GM12873 (cell line): Measurements from ENCODE around the gene AMBP.

Experiments used
- CTCF ChIP-seq: IDR thresholded peaks from 2 replicates; pipeline ENCODE4 v1.5.1; 2012; ENCODE audit warnings: low read depth, mild to moderate bottlenecking, moderate library complexity, low read length, control low read depth; ENCODE audit not compliant: insufficient read depth; ENCODE audit errors: missing control alignments

Gene AMBP

GRCh38 chr9:114011313-114011712 is 66.8 kb downstream of the AMBP start:
- no peak for TF ChIP-seq CTCF
